Uterus (tissue), 2 donors: ENCODE results near the gene RPS25.

Source experiments
- CTCF ChIP-seq, 4 experiments: fragments of 200-600 bp in 2 of 4; fragments of 450-650 bp in 2 of 4; sonication (generic) in 2 of 4; IDR thresholded peaks; one replicate each; pipeline ENCODE4 v1.5.1; 2016 to 2019; ENCODE audit warnings: antibody characterized with exemption in 4 of 4, mild to moderate bottlenecking in 2 of 4, moderate library complexity in 1 of 4
- POLR2A ChIP-seq, 2 donors: fragments of 450-650 bp; IDR thresholded peaks; one replicate each; pipeline ENCODE4 v1.6.1; 2016; ENCODE audit warnings: antibody characterized with exemption in 2 of 2, mild to moderate bottlenecking in 1 of 2, moderate library complexity in 1 of 2

GRCh38 chr11:118973985-118974384 lies 44.2 kb downstream of the RPS25 start:
- TF ChIP-seq POLR2A (IDR thresholded peaks at IDR 0.05): no peak
- TF ChIP-seq CTCF (IDR thresholded peaks at IDR 0.05): no peak
